Midbrain (tissue), 1 donor: ENCODE results near the gene FMN2.

Experiments used
- DNase-seq: peaks from one replicate; lab custom pipeline; 2025; lab: John Stamatoyannopoulos, UW

Gene FMN2

DNA sequence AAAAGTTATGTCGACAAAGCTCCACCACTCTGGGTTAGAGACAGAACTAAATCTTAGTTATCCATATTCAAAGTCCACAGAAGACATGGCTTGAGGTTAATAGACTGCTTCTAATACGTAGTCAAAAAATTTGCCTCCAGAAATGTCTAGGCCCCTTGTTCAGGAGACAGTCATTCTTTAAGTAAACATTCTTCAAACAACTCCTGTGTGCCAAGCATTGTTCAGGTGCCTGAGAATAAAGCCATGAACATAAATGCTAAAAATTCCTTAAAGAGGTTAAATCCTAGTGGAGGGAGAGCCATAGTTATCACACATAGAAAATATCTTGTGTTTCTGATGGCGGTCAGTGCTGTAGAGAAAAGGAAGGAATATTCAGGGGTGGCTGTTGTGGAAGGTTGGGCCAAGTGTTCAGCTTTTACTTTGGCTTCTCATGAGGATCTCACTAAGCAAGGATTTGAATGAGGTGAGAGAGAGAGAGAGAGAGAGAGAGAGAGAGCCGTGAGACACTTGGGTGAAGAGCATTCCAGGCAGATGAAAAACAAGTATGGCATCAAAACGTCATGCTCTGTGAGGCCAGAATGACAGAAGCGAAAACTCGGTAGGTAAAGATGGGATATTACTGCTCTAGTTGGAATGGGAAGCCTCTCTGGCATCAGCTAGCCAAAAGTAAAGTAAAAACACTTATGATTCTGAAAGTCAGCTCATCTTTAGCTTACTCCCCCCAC lies 333.2 kb downstream of the FMN2 start:
- no peak for DNase-seq

DNA sequence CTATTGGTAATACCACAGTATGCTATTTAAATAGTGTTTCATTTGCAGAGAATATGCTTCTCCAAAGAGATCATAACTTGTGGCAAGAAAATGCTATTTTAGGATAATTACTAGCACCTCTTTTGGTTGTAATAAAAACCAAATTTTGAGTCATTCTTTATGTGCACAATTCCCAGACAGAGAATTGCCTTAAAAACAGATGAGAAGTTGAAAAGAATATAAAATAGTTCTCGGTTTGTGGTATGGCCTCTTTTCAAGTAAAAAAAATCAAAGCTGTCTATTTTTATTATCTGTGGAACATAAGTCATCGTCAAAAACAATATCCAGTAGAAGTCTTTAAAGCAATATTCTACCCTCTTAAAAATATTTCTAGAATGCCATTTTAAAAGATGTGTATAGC lies 334.4 kb downstream of the FMN2 start:
- DNase-seq: no peak

DNA sequence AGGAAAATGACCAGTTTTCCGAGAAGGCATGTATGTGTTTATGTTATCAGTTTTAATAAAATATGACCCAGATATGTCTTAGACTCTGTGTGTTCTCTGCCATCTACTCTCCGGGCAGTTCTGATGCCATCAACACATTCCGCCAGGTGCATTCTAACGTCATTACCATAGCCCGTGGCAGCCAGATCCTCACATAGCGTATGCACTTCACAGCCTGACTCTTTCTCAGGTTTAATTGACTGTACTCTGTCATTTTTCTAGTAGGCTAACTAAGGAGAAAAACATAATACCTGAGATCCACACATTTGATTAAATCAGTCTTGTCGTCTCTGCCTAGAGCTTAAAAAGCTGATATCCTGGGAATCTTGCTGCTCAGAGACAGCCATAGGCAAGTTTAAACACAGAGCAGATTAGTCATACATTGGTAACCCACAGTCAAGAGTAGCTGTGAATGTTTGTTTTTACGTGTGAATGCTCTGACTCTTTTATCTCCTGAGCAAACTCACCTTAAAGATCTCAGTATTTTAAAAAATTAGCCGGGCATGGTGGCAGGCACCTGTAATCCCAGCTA lies 344.4 kb downstream of the FMN2 start:
- DNase-seq: no peak

GRCh38 chr1:240441669-240442068 lies 350.0 kb downstream of the FMN2 start:
- DNase-seq: no peak

DNA sequence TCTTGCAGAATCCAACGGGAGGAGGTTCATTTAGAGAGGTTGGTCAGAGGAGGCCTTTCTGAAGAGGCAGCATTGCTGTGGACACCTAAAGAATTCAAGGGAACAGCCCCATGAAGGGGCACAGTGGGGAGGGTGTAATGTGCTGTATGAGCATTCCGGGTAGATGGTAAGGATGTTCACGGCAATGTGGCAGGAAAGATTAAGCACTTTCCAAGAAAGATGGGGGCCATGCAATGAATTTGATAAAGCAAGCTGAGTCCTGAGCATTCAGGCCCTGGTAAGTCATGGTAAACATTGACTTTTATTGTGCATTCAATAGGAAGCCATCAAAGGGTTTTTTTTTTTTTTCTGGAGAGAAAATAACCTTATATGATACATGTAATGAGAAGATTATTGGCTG lies 353.7 kb downstream of the FMN2 start:
- no peak for DNase-seq

DNA sequence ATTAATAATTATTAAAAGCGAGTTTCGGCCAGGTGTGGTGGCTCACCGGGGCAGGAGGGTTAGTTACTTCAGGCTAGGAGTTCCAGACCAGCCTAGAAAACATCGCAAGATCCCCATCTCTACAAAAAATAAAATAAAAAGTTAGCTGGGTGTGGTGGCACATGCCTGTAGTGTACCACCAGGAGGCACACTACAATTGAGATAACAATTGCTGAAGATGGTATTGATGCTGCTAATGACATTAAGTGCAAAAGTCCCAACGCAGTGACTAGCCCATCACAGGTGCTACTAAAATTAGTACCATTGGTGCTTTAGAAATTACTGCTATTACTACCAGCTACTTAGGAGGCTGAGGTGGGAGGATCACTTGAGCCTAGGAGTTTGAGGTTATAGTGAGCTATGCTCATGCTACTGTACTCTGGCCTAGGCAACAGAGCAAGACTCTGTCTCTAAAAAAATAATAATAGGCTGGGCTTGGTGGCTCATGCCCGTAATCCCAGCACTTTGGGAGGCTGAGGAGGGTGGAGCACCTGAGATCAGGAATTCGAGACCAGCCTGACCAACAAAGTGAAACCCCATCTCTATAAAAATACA lies 363.6 kb downstream of the FMN2 start:
- DNase-seq: no peak

DNA sequence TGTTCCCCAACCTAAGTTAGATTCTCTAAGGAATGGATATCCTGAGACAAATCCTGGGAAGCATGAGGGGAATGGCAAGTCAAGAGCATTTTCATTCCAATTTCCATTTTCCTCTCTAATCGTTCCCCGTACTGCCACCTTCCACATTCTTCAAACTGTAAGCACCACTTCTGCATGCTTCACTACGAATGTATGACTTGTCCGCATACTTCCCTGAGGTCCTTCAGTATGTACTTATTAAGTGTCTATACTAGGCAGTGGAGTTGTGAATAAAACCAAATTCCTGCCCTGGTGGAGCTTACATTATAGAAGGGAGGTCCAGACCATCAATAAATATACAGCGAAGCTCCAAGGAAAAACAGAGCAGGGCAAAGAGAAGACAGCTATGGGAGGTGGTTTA lies 365.5 kb downstream of the FMN2 start:
- DNase-seq: no peak

DNA sequence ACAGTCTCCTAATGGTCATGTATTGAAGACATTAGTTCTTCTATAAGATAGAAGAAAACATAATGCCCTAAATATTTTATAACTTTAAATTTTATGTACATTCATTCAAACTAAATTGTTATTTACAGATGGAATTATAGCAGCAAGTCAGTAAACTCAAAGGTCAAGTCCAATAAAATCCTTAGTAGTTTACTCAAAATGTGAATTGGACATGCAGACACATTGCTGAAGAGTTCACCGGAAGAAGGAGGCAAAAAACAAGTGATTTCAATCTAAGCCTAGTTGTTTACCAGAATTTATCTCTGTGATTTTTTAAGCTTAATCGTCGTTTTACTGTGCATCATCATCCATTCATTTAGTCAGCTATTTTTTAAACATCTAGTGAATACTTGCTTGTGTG lies 370.6 kb downstream of the FMN2 start:
- no peak for DNase-seq

- DNase-seq: no peak
Observed at GRCh38 chr1:240462766-240463395, 371.2 kb downstream of the FMN2 start.

GRCh38 chr1:240464099-240464498 lies 372.4 kb downstream of the FMN2 start:
- DNase-seq: no peak

DNA sequence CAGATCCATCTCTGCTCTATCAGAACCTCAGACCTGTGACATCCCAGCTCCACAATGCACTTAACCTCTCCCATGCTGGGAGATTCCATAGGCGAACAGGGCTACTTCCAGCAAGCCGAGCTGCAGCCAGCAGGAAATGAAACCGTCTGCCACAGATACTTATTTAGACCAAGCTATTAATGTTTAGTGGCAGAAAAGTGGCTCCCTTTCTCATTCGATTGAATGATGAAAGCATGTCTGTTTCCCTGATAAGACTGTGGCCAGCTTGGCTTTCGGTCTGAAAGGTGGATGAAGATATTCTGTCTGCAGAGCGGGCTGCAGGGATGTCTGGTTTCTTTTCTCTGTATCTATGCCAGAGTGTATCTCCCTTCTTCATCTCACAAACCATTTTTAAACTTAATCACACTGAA lies 373.9 kb downstream of the FMN2 start:
- DNase-seq: no peak

DNA sequence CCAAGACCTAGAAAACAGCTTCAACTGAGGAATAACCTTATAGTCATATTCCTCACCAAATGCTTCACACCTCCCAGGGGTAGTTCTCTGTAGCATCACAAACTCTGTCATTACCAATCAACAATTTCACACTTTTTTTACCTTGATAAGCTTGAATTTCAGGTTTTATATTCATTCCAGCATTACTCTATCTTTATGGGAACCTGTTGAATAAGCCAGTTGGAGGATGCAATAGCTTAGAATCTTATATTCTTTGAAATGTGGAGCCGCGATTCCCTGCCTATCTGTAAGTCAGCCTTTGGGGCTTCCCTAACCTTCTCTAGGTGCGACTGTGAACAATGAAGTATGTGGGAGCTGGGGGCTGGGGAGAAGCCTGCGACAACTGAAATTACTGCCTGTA lies 374.8 kb downstream of the FMN2 start:
- DNase-seq: no peak

- DNase-seq: no peak
Observed at GRCh38 chr1:240467895-240468294, 376.2 kb downstream of the FMN2 start.

DNA sequence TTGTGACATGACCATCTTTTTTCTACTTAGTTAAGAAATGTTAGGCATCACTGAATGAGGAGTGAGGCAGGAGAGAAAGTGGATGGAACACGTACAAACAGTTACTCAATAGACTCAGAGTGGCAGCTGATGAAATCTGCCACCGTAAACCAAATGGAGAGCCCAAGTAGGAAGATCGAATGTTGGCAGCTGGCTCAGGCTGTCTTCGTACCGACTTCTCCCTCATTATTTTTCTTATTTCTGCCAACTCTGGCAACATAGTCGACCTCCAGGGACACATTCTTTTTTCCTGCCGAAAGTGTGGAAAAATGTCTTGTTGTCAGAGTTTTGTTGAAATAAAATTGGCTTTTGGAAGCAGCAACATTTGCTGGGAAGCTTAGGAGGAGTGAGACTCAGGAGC lies 377.0 kb downstream of the FMN2 start:
- DNase-seq: no peak

DNA sequence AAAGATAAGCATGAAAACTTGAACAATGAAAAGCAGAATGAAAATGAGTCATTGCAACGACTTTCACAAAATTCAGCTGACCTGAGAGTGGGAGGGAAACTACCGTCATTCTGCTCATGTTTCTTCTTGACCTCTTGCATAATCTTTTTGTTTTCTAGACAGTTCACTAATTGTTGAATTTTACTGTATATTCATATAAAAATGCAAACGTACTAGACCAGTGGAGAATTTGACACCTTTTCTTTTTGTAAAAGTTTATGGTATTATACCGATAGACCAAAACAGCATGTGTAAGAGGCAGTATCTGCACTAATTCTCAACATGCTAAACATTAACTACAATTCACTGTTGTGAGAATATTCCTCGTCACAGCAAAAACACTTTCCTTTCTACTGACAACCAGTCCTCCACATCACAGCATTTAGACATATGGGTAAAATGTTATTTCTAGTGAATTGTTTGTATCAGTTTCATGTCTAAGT lies 382.5 kb downstream of the FMN2 start:
- DNase-seq: no peak

DNA sequence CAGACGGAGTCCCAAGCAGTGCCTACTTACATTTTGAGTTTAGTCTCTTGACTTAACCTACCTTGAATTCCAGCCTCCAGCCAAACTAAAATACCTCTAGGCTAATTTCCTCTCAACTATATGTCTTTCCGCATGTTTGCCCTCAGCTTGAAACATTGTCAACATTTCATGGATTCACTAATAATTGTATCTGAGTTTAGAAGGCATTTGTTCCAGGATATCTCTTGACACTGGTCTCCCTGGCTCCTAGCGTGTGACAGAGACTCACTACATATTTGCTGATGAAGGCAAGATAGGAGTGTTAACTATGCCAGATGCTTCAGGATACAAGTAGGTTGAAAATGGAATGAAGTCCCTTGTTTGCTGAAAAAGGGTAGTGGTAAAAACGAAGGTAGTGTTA lies 384.1 kb downstream of the FMN2 start:
- DNase-seq: no peak

DNA sequence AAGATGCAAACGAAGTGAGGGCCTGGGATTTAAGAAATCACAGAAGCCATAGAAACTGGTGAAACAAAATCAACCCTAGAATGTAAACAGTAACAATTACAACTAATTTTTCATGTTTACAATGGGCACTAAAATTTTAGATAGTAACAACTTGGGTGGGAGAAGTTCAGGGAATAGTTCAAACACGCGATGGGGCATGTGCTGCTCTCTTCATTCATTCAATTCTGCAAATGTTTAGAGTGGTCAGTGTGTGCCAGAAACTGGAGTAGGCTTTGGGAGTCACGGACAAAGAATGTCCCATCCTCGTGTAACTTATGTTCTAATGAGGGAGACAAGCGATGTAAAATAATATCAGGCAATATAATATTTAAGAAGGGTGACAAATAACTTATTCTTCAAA lies 386.9 kb downstream of the FMN2 start:
- DNase-seq: no peak

DNA sequence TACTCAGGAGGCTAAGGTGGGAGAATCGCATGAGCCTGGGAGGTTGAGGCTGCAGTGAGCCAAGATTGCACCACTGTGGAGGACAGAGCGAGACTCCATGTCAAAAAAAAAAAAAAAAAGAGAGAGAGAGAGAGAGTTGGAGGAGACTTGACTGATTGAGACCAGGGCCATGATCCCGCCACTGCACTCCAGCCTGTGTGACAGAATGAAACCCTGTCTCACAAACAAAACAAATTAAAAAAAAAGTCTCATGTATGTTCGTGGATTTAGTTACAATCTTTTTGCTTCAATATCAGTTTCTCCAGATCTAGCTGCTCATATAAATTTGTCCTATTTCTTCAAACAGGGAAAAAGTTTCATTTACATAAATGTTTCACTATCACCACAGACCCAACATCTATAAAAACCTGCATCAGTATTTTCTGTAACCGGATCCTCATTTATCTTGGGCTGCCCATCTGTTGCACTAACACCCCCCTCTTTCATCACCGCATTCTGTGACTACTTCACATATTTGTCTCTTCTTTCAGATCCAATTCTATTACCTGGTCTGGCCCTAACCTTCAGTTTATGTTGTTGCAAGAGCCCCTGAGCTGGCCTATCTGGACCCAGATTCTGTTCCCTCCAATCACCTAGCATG lies 393.2 kb downstream of the FMN2 start:
- no peak for DNase-seq

DNA sequence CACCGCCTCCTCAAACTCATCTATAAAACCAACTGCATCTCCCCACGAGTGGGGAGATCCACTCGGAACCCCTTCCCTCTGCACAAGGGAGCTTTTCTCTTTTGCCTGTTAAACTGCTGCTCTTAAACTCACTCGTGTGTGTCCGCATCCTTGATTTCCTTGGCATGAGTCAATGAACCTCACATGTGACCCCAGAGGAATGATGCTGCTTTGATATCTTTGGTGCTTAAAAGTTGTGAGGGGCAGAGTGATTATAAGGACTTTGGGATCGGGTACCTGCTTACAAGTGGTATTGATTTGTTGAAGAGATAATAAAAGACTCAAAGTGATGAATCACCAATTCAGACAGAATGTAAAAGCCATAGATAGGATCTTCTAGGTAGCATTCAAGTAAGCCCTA lies 394.9 kb downstream of the FMN2 start:
- no peak for DNase-seq

- no peak for DNase-seq
Observed at GRCh38 chr1:240487493-240487892, 395.8 kb downstream of the FMN2 start.

GRCh38 chr1:240491156-240491555 lies 399.5 kb downstream of the FMN2 start:
- DNase-seq: no peak

DNA sequence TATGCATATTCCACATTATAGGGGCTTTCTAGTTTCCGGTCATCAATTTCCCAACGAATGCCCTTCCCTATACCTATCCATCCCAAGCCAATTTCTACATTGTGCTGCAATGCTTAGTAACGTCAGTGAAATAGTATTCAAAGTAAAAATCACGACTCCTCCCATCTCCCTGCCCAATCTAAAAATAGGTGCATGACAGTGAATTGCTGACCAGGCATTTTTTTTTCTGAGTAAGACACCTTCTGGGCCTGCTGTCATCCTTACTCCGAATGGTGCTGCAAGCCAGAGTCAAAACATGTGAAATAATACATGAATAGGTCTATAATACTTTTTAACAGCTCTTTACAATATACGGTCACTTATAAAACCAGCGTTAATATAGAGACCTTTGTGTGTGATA lies 400.1 kb downstream of the FMN2 start:
- no peak for DNase-seq
